ENCODE data around the gene BSN. TPM values are rescaled to one million over a fixed set of nuclear protein-coding genes. Genes with fewer than 3 reads are reported as not detected.
A peak's percentile ranks its signal among the peaks of the same experiment; 100 is the strongest.

The BSN gene
- total RNA-seq, 4 donors from 2014 or later, result 0.04 to 0.36 (median 0.14) TPM

DNA sequence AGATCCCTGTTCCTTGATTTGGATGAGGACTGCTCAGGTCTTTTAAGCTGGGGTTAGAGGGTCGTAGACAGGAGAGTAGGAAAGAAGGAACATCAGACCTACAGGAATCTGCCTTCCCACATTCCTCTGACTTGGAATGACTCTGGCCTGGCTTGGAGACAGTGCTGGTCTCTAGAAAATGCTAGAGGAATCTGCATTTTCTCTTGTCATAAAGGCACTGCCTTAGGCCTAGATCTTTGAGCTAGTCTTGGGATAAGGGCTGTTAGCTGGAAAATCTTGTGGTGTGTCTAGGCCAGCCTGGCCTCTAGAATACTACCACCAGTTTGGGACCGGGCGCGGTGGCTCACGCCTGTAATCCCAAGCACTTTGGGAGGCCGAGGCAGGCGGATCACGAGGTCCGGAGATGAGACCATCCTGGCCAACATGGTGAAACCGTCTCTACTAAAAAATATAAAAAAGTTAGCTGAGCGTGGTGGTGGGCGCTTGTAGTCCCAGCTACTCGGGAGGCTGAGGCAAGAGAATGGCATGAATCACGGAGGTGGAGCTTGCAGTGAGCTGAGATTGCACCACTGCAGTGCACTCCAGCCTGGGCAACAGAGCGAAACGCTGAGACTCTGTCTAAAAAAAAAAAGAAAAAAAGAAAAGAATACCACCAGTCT, 17.3 kb upstream of the BSN start:
- H3K4me3 ChIP-seq (ENCODE audit: low read depth, poor library complexity, severe bottlenecking), result no peak overlapping the region
- 91% methylated on average over 16 of the region's 16 CpGs for WGBS, 2 donors
- intact Hi-C loops (cut with DNase I; ENCODE audit: low total_unique reads), result no loop called here
- no peak for DNase-seq (ENCODE audit: low spot score in 2 of 2)
- TF ChIP-seq CTCF (IDR thresholded peaks at IDR 0.05) (no peak), POLR2A (IDR thresholded peaks at IDR 0.05) (no peak)

DNA sequence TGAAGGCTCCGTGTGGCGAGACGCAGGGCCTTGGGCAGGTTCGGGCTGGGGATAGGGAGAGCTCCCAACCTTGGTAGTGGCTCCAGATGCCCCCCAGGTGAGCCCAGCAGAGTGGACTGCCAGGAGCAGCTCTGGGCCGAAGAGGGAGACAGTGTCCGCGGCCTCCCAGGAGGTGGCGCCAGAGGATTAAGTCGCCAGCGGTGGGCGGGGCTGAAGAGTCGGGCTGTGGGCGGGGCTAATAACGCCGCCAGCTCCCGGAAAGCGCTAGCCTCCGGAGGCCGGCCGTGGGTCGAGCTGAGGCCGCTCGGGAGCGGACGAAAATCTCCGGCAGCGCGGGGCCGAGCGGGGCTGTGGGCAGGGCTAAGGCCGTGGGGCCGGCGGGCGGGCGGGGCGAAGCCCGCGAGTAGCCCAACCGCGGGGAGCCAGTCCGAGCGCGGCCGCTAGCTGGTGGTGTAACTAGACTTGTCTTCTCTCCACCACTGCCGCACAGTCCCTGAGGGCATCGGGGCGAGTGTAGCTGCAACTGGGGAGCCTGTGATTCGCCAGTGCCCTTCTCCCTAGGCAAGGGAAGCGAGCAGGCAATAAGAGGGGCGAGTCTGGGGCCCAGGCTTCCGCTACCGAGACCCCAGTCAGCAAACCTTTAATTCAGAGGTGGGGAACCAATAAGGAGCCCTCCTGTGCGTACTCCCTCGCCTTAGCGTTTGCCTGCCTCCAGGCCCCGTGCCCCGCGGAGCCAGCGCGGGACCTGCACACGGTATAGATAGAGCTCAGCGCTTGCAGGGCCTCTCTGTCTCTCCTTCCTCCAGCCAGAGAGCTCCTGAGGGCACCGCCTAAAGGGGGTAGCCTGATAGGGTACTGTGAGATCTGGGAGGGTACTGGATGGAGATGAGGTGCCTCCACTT, 14.4 kb upstream of the BSN start:
- intact Hi-C loops (cut with DNase I; ENCODE audit: low total_unique reads), result loop anchor here (2.0 kb wide), 1 partner anchor 131 kb away; no protein-coding TSS in a partner anchor
- TF ChIP-seq CTCF (IDR thresholded peaks at IDR 0.05) (peak in 1 of 3 donors; percentile 37), POLR2A (IDR thresholded peaks at IDR 0.05) (no peak)
- peak; percentile 88 to 98 for DNase-seq (ENCODE audit: low spot score in 2 of 2)
- WGBS, 2 donors, result 1 to 4% methylated on average over 25 to 35 of the region's 63 CpGs
- H3K4me3 ChIP-seq (ENCODE audit: low read depth, poor library complexity, severe bottlenecking), result no peak overlapping the region

DNA sequence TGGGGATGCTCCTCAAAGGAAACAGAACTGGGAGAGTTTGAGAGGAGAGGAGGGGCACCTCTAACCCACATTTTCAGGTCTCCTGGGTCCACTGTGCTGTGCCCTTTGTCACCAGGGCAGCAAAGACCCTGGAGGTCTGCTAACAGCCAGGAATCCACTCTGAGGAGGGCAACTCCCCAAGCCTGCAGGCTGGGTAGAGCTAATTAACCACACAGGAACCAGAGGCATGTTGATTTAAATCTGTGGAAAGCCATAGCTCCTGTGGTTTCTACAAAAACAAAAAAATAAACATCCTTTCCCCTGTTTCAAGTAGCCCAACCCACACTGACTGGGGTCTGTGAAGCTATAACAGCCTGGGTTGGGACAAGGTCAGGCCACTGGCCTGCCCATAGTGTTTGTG, 2.2 kb upstream of the BSN start:
- TF ChIP-seq POLR2A (IDR thresholded peaks at IDR 0.05) (no peak), CTCF (IDR thresholded peaks at IDR 0.05) (no peak)
- intact Hi-C loops (cut with DNase I; ENCODE audit: low total_unique reads), result no loop called here
- no peak for DNase-seq (ENCODE audit: low spot score in 2 of 2)
- no peak overlapping the region for H3K4me3 ChIP-seq (ENCODE audit: low read depth, poor library complexity, severe bottlenecking)

GRCh38 chr3:49553324-49553691, 969 bp upstream of the BSN start:
- WGBS, 2 donors, result 46% methylated on average over 8 of the region's 8 CpGs
- TF ChIP-seq POLR2A (IDR thresholded peaks at IDR 0.05), result no peak
- TF ChIP-seq CTCF (IDR thresholded peaks at IDR 0.05), result no peak
- intact Hi-C loops (cut with DNase I; ENCODE audit: low total_unique reads), result no loop called here
- no peak overlapping the region for H3K4me3 ChIP-seq (ENCODE audit: low read depth, poor library complexity, severe bottlenecking)
- no peak for DNase-seq (ENCODE audit: low spot score in 2 of 2)

DNA sequence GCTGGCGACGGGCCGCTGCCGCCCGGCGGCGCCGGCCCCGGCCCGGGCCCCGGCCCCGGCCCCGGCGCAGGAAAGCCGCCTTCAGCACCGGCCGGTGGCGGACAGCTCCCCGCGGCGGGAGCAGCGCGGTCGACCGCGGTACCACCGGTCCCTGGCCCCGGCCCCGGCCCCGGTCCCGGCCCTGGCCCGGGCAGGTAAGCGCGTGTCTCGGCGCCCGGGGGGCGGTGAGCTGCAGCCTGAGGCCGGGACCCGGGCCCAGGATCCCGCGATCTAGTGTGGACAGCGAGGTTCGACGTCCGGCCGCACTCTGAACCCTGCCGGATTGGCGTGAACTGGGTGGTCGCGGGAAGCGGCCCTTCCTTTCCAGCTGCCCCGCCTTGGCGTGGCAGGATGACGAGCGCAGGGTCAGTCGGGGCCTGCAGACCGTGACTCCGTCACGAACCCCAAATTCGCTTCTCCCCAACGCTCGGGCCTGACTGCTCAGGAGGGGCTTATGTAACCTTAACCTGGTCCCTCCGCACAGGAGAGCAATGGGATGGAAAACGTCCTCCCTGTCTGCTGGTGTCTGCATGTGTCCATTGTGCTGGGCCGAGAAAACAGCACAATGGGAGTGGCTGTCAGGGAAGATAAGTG, 472 bp downstream of the BSN start:
- intact Hi-C loops (cut with DNase I; ENCODE audit: low total_unique reads), result no loop called here
- no peak for TF ChIP-seq CTCF (IDR thresholded peaks at IDR 0.05)
- TF ChIP-seq POLR2A (IDR thresholded peaks at IDR 0.05), result no peak
- no peak overlapping the region for H3K4me3 ChIP-seq (ENCODE audit: low read depth, poor library complexity, severe bottlenecking)
- 0 to 8% methylated on average over 6 to 21 of the region's 66 CpGs for WGBS, 2 donors
- peak in 1 of 2 donors; percentile 88 for DNase-seq (ENCODE audit: low spot score in 2 of 2)
